Measurements from ENCODE around the gene ZNF609.

Gene ZNF609

GRCh38 chr15:64731012-64731804, 270.8 kb downstream of the ZNF609 start:
- H3K4me3 Mint-ChIP-seq, result no peak overlapping the region
- no peaks in the 10 kb centered on the region for H3K27me3 Mint-ChIP-seq (ENCODE audit: low read depth)
- no peaks in the 10 kb centered on the region for H3K36me3 Mint-ChIP-seq (ENCODE audit: low read depth)
- TF ChIP-seq CTCF (IDR thresholded peaks at IDR 0.05; ENCODE audit: unreplicated experiment in 3 of 3), result peak; percentile 84 to 91 (median 91)
- no peaks in the 10 kb centered on the region for H3K9me3 Mint-ChIP-seq
- peaks cover 9% of the 10 kb centered on the region for H3K4me1 Mint-ChIP-seq
- peak overlapping the region in 2 of 3 experiments; percentile 21 to 69 for H3K27ac Mint-ChIP-seq

GRCh38 chr15:64731805-64732151, 271.4 kb downstream of the ZNF609 start:
- H3K4me1 Mint-ChIP-seq, result peaks cover 9% of the 10 kb centered on the region
- TF ChIP-seq CTCF (IDR thresholded peaks at IDR 0.05; ENCODE audit: unreplicated experiment in 3 of 3), result no peak
- no peaks in the 10 kb centered on the region for H3K36me3 Mint-ChIP-seq (ENCODE audit: low read depth)
- peak overlapping the region in 1 of 3 experiments; percentile 69 for H3K27ac Mint-ChIP-seq
- H3K9me3 Mint-ChIP-seq, result no peaks in the 10 kb centered on the region
- no peak overlapping the region for H3K4me3 Mint-ChIP-seq
- no peaks in the 10 kb centered on the region for H3K27me3 Mint-ChIP-seq (ENCODE audit: low read depth)

GRCh38 chr15:64732156-64732860, 271.9 kb downstream of the ZNF609 start:
- no peaks in the 10 kb centered on the region for H3K9me3 Mint-ChIP-seq
- peak overlapping the region in 1 of 3 experiments; percentile 10 for H3K27ac Mint-ChIP-seq
- no peaks in the 10 kb centered on the region for H3K27me3 Mint-ChIP-seq (ENCODE audit: low read depth)
- H3K4me3 Mint-ChIP-seq, result no peak overlapping the region
- no peaks in the 10 kb centered on the region for H3K36me3 Mint-ChIP-seq (ENCODE audit: low read depth)
- H3K4me1 Mint-ChIP-seq, result peaks cover 9% of the 10 kb centered on the region
- no peak for TF ChIP-seq CTCF (IDR thresholded peaks at IDR 0.05; ENCODE audit: unreplicated experiment in 3 of 3)

Measured in nephron (organoid).